GM04503 (cell line): ENCODE measurements around the gene GCHFR.

ENCODE experiments used
- DNase-seq: peaks from one replicate; pipeline ENCODE4 v3.0.0-alpha.2; 2012; ENCODE audit warnings: low read depth

The GCHFR gene

DNA sequence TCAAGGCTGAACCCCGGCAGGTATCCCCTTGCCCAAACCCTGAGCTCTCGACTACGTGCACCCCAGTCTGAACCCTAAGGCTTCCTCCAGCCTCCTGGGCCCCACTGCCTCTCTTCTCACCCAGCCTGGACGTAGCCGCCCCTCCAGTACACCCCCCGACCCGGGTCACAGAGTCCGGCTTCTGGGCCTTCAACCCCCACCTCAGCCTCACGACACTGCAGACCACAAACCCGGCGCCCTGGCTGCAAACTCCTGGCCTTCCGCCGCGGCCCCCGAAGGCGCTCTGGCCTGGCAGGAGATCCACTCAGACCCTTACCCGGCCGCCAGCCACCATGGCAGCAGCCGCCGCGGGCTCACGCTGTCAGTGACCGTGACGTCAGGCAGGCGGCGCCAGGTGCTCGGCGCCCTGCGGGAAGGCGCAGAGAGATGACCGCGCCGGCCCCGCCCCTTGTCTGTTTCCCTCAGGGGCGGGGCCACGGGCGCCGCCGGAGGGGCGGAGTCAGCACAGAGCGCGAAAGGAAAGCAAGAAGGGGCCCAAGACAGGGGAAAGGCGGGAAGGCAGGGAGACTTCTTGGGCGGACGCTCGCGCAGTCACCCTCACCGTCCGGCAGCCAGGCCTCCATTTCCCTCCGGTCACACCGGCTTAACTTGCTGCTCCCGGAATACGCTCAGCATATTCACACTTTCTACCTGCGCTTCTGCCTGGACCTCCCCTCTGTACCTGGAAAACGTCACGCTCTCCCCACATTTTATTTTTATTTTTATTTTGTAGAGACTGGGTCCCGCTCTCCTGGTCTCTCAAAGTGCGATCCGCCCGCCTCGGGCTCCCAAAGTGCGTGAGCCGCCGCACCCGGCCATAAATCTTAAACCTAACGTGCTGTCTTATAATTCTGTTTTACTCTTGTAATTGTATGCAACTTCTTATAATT, 8.7 kb upstream of the GCHFR start, which contains the start of gene RMDN3:
Gene RMDN3 (minus strand): TSS at position 372 of the 929 bp plus-strand sequence. CDS start 471 bp downstream, outside the sequence.
- no peak for DNase-seq

GRCh38 chr15:40755812-40756208, 8.1 kb upstream of the GCHFR start:
- no peak for DNase-seq

- no peak for DNase-seq
Observed at GRCh38 chr15:40756938-40757337, 6.9 kb upstream of the GCHFR start.

- no peak for DNase-seq
Observed at GRCh38 chr15:40759961-40760360, 3.9 kb upstream of the GCHFR start.

DNA sequence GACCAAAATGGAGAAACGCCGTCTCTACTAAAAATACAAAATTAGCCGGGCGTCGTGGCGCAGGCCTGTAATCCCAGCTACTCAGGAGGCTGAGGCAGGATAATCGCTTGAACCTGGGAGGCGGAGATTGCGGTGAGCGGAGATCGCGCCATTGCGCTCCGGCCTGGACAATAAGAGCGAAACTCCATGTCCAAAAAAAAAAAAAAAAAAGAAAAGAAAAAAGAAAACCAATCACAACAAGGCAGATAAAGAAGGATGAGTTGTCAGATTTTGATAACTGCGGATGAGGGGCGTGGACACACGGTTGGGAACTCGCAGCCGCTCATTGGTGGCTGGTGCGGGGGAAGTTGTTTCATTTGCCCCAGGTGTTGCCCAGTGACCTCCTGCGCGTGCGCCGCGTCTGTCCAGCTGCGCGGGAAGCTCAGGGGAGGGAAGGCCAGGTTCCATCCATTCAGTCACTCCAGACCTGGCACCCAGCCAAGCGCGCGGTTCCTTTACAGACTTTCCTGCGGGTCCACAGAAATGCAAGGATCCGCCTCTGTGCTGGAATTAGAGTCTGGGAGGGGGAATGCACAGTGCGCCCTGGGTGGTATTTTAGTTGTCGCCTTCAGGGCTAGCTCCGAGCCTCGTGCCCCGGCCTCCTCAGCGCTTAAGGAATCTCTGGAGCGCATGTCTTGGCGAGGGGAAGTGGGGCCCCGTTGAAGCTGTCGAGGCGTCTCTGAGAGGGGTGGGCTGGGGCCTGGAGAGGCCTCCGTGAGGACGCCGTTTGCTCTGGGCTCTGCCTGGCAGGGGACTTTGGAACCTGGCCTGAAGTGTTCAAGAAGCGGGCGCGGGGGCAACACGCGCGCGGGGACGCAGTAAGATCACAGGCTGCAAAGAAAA, 708 bp upstream of the GCHFR start:
- no peak for DNase-seq

- no peak for DNase-seq
Observed at GRCh38 chr15:40764629-40765103, 798 bp downstream of the GCHFR start.

DNA sequence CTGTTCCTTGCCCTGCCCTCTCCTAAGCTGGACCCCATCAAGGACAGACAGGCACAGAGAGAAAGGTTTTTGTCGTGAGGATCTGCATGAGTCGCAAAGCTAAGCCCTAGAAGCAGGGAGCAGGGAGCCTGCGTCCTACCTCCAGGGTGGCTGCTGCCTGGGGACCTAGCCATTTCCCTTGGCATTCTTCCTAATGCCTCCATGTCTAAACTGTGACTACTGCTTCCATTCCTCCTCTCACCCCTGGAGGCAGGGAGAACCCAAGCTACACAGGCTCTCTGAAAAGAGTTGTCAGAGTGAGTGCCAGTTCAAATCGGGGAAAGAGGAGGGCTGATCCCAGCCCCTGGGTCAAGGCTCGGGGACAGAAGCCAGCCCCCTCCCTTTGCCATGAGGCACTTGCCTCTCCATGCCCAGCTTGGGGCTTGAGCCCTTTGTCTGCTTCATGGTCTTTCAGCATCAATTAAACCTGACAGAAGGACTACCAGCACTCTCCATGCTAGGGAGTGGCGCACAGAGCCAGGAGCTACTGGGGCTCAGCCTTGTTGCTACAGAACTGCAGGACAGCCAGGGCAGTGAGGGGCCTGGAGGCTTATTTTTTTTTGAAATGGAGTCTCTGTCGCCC, 2.4 kb downstream of the GCHFR start:
- DNase-seq = no peak

DNA sequence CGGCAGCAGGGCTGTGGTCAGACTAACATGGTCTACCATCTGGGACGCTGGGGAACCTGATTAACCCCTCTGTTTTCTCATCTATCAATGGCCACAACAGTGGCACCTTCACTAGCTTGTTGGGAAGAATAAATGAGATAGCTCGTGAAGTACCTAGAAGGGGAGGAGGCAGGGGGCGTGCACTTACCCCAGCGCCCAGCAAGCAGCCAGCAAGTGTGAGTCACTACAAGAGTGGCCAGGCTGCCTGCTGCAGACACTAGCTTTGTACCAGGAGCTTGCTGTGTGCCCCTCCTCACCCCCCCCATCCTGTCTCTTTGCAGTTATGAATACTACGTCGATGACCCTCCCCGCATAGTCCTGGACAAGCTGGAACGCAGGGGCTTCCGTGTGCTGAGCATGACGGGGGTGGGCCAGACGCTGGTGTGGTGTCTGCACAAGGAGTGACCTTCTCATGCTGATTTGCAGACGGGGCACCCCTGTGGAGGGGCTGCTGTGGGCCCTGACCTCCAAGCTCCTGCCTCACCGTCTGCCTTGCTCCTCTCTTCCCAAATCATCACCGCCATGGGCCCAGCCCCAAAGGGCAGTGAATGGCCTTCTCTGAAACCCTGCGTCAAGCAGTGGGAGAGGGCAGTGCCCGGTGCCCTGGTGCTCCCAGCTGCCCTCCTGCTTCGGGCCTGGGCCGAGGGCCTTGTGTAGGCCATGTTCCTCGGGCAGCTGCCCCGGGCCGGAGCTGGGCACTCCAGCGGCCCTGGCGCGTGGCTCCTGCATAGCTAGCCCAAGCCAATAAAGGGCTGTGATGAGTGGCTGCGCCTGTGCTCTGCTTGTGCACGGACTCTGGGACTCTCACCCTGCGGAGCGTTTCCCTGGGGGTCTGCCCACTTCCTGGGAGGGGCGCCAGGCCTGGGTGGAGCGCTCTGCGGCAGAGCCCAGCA, 3.3 kb downstream of the GCHFR start:
- no peak for DNase-seq

DNA sequence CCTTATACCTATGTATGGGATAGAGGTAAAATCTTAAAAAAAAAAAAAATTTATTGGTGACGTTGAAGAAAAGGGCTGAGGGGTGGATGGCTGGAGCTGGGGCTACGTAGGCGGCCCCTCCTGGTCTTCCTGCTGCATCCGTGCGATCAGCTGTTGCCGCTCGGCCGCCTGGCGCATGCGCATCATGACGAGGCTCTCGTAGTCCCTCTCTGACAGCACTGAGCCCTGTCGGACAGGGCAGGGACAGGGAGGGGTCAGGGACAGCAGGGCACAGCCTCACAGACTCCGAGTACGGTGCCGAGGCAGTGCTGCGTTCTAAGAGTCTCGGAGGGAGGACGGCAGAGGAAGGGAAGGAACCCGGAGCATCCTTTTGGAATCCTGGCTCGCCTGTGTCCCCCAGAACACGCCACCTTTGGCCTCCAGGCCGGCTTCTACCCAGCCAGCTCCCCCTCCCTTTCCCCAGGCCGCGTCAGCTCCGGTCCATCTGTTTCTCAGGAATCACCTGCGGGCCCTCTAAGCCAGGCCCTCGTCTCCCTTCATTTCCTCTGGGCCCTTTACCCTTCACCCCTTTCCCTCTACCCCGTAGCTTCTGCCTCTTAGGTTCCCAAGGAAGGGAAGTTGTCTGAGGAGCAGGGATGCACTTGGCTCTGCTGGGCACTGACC, 4.1 kb downstream of the GCHFR start:
- DNase-seq = no peak

DNA sequence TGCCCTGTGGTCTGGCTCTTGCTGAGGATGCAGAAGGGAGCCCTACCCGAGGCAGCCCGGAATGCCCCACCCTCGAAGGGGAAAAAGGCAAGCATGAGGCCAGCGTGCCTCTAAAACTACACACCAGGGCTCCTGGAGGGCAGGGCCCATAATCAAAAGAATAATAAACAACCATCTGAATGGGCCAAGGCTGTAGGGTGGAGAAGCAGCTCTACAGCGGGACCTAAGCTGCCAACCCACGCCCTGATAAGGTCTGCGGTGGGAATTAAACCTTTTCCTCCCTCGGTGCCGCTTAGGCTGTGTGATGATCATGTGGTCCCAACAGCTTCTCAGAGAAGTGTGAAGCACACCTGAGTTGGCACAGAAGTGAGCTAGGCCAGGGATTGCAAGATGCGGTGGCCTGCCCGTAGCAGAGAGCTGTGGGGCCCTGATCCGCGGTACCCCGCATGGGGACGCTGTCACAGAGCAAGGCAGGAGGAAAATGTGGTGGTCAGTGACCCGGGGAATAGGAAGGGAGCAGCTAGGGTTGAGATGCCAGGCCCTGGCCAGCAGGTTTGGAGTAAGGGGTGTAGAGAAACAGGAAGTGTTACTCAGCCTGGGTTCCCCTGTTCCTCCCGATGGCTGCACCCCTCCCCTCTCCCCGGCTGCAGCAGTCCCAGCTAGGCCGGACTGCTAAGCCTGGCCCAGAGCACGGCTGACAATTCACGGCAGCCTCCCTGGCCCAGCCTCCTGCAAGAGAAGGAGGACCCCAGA, 4.8 kb downstream of the GCHFR start:
- DNase-seq = no peak

GRCh38 chr15:40769274-40770146, 5.6 kb downstream of the GCHFR start, which contains the start of gene C15orf62:
C15orf62 (plus strand) TSS chr15:40769980; CDS start chr15:40770496, 516 bp downstream.
- DNase-seq = no peak

DNA sequence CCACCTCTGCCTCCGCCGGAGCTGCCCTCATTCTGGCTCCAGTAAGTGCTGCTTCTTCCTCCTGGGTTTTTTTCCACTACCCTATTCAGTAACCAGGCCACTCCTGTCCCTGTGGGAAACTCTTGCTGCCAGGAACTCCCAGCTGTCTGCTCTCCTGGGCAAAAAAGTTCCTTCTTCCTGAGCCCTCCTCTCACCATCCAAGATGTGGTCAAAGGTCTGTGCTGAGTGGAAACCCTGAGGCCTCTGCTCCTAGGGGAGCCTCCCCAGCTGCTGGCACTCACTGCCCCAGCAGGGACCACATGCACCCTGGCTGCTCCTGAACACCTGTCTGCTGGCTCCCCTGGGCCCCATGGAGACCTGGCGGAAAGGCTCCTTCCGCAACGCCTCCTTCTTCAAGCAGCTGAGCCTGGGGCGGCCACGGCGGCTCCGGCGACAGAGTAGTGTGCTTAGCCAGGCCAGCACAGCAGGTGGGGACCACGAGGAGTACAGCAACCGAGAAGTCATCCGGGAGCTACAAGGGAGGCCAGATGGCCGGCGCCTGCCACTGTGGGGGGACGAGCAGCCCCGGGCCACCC, 6.4 kb downstream of the GCHFR start:
- DNase-seq = no peak

GRCh38 chr15:40771242-40771641, 7.4 kb downstream of the GCHFR start:
- no peak for DNase-seq

DNA sequence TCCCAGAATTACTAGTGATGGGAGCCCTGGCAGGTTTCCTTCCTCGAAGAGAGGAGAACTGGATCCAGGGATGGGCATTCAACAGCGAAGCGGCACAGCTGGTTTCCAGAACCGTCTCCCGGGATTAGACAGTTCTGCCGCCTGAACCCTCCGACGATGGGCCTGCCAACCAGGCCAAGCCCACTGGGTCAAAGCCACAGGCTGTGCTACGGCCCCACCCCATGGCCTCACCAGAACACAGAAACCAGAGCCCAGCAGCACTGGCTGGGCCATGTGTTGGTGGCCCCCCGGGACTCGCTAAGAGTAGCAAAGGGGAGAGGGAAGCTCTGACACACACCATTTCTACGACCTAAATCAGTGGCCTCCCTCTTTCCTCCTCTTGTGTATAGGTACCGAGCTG, 8.1 kb downstream of the GCHFR start:
- DNase-seq = no peak

DNA sequence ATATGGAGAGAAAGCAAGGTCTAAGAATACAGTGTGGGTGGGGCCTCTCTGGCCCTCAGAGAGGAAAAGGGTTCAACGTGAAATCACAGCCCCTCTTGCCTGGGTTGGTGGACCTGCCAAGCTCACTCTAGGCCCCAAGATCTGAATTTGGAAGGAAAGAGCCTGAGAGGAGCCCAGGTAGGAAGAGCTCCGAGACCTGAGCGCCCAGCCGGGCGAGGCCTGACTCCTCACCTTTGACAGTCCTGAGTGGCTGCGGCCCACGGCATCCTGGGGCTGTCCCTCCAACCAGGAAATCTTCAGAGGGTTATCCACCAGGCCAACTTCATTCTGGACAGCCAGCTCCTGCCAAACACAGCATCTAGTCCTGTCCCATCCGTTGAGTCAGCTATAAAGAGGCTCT, 9.6 kb downstream of the GCHFR start:
- no peak for DNase-seq

- DNase-seq = no peak
Observed at GRCh38 chr15:40773902-40774301, 10.0 kb downstream of the GCHFR start.

- DNase-seq = no peak
Observed at GRCh38 chr15:40775007-40775406, 11.1 kb downstream of the GCHFR start.
